GM12873 (cell line): Measurements from ENCODE around the gene SUSD2.

Experiments used
- CTCF ChIP-seq: IDR thresholded peaks from 2 replicates; pipeline ENCODE4 v1.5.1; 2012; ENCODE audit warnings: low read depth, mild to moderate bottlenecking, moderate library complexity, low read length, control low read depth; ENCODE audit not compliant: insufficient read depth; ENCODE audit errors: missing control alignments

The SUSD2 gene

DNA sequence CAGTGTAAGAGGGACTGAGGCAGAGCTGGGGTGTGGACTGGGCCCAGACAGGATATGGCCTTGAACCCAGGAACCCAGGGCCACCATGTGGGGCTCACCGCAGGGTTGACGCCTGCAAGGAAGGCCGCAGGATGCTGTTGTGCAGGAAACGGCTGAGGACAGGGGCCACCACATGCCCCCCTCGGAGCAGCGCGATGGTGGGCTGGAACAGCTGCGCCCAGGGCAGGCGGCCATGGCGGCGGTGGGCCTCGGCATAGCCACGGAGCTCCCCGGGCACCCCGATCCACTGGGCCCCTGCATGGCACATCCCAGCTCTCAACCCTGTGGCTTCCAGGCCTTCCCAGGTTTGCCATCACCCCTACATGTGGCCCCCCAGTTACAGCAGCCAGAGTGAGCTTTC is 51.4 kb downstream of the SUSD2 start:
- no peak for TF ChIP-seq CTCF

- no peak for TF ChIP-seq CTCF
Measured at GRCh38 chr22:24233235-24233634, 51.9 kb downstream of the SUSD2 start.

DNA sequence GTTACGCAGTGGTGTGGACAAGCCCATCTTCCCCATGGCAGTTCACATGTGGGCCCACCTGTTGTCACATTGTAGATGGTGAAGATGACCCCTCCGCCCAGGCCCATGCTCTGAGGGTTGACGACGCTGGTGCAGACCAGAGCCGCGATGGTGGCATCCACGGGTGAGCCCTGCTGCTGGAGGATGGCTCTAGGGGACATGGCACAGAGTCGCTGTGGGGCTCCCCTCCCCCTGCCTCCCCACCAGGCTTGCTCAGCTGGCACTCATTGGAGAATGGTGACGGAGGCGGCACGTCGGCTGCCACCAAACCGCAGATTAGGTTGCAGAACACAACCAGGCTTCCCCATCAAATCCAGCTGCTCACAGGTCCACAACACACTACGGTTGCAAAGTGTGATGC is 52.5 kb downstream of the SUSD2 start:
- no peak for TF ChIP-seq CTCF

- TF ChIP-seq CTCF, result no peak
Measured at GRCh38 chr22:24235315-24235714, 54.0 kb downstream of the SUSD2 start.

GRCh38 chr22:24236656-24237055 is 55.4 kb downstream of the SUSD2 start:
- no peak for TF ChIP-seq CTCF
